SK-MEL-5 (cell line): ENCODE results near the gene ASPM. TPM values are rescaled to one million over a fixed set of nuclear protein-coding genes. Genes with fewer than 3 reads are reported as not detected.

Experiments used
- DNase-seq: peaks from one replicate; pipeline ENCODE4 v3.0.0-alpha.2; 2016; ENCODE audit warnings: low read depth, low spot score
- in situ Hi-C: cut with HindIII; loops from 2 replicates; pipeline ENCODE4 v1.10.0; 2016; ENCODE audit warnings: low sequenced_read_pairs, high pct_unique_total_duplicates, low pct_unique_long_range_greater_than_20kb
- total RNA-seq: library from RNA; depleted of rRNA; stranded (reverse); fragments of >200 nt; shearing (Covaris generic); gene quantifications from 2 replicates; pipeline ENCODE4 v1.2.3, GENCODE V29; 2014

The ASPM gene
- total RNA-seq, 1 experiment from 2014 or later: 20.9 TPM

- in situ Hi-C loops: no loop called here
- DNase-seq: no peak
Measured at GRCh38 chr1:197151185-197151584, 4.7 kb upstream of the ASPM start.

GRCh38 chr1:197150336-197151005 lies 4.0 kb upstream of the ASPM start:
- in situ Hi-C loops: no loop called here
- peak; percentile 82 for DNase-seq

GRCh38 chr1:197149340-197149739 lies 2.9 kb upstream of the ASPM start:
- DNase-seq: no peak
- in situ Hi-C loops: no loop called here

GRCh38 chr1:197145446-197146024 lies 934 bp downstream of the ASPM start:
- in situ Hi-C loops: no loop called here
- DNase-seq: no peak

- no peak for DNase-seq
- in situ Hi-C loops: no loop called here
Measured at GRCh38 chr1:197144570-197145325, 1.7 kb downstream of the ASPM start.

- in situ Hi-C loops: no loop called here
Measured at GRCh38 chr1:197143276-197143675, 3.2 kb downstream of the ASPM start.

GRCh38 chr1:197141575-197141974 lies 4.9 kb downstream of the ASPM start:
- in situ Hi-C loops: no loop called here

More at GRCh38 chr1:197143276-197143675, 3.2 kb downstream of the ASPM start:
- no peak for DNase-seq

GRCh38 chr1:197140121-197140520 lies 6.3 kb downstream of the ASPM start:
- DNase-seq: no peak

More at GRCh38 chr1:197141575-197141974, 4.9 kb downstream of the ASPM start:
- DNase-seq: no peak

GRCh38 chr1:197139169-197139568 lies 7.3 kb downstream of the ASPM start:
- in situ Hi-C loops: no loop called here
- no peak for DNase-seq

More at GRCh38 chr1:197140121-197140520, 6.3 kb downstream of the ASPM start:
- in situ Hi-C loops: no loop called here

GRCh38 chr1:197137322-197137721 lies 9.1 kb downstream of the ASPM start:
- in situ Hi-C loops: no loop called here
- DNase-seq: no peak

GRCh38 chr1:197130677-197131304 lies 15.7 kb downstream of the ASPM start:
- in situ Hi-C loops: no loop called here
- DNase-seq: no peak

GRCh38 chr1:197129698-197130097 lies 16.8 kb downstream of the ASPM start:
- in situ Hi-C loops: no loop called here
- no peak for DNase-seq

GRCh38 chr1:197127246-197127912 lies 19.1 kb downstream of the ASPM start:
- in situ Hi-C loops: no loop called here

GRCh38 chr1:197126691-197127090 lies 19.8 kb downstream of the ASPM start:
- in situ Hi-C loops: no loop called here
- no peak for DNase-seq

More at GRCh38 chr1:197127246-197127912, 19.1 kb downstream of the ASPM start:
- no peak for DNase-seq

- in situ Hi-C loops: no loop called here
Measured at GRCh38 chr1:197124376-197124775, 22.1 kb downstream of the ASPM start.

GRCh38 chr1:197116156-197116555 lies 30.3 kb downstream of the ASPM start:
- DNase-seq: no peak
- in situ Hi-C loops: no loop called here

More at GRCh38 chr1:197124376-197124775, 22.1 kb downstream of the ASPM start:
- DNase-seq: no peak

- in situ Hi-C loops: no loop called here
- DNase-seq: no peak
Measured at GRCh38 chr1:197106869-197107268, 39.6 kb downstream of the ASPM start.

GRCh38 chr1:197103300-197103699 lies 43.2 kb downstream of the ASPM start:
- in situ Hi-C loops: no loop called here
- no peak for DNase-seq
